ENCODE measurements around the gene MTMR3.

MTMR3 gene

DNA sequence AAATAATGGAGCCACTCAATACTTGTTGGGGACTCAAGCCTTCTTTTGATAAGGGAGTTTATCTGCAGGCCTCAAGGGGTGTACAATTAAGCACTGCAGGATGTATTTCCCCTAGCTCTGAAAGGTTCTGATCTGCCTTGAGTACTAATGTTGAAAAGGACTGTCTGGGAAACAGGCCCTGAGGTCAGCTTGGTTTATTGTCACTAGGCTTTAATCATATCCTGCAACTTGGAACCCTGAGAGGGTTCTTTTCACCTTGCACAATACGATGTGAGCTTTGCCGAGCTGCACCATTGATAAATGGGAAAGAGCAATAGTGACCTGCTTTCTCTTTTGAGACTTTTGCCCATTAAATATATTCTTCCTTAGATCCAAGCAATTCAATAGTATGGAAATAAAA lies 165.7 kb downstream of the MTMR3 start:
- no peak for TF ChIP-seq RAD21 (IDR thresholded peaks at IDR 0.05; ENCODE audit: low read depth)
- TF ChIP-seq, protein P1, sequence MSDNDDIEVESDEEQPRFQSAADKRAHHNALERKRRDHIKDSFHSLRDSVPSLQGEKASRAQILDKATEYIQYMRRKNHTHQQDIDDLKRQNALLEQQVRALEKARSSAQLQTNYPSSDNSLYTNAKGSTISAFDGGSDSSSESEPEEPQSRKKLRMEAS (IDR thresholded peaks at IDR 0.05) = no peak
- no peak for TF ChIP-seq NFIC (IDR thresholded peaks at IDR 0.05)
- no peak for TF ChIP-seq EGR1 (IDR thresholded peaks at IDR 0.05)
- TF ChIP-seq, protein P2, sequence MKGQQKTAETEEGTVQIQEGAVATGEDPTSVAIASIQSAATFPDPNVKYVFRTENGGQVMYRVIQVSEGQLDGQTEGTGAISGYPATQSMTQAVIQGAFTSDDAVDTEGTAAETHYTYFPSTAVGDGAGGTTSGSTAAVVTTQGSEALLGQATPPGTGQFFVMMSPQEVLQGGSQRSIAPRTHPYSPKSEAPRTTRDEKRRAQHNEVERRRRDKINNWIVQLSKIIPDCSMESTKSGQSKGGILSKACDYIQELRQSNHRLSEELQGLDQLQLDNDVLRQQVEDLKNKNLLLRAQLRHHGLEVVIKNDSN (IDR thresholded peaks at IDR 0.05) = no peak
- TF ChIP-seq YY1 (IDR thresholded peaks at IDR 0.05; ENCODE audit: low read depth) = no peak
- no peak for TF ChIP-seq CREB1 (IDR thresholded peaks at IDR 0.05; ENCODE audit: low read depth)
- no peak for TF ChIP-seq TEAD4 (IDR thresholded peaks at IDR 0.05)
- TF ChIP-seq CEBPB (IDR thresholded peaks at IDR 0.05) = no peak
- no peak for TF ChIP-seq EP300 (IDR thresholded peaks at IDR 0.05; ENCODE audit: borderline replicate concordance)
- no peak for TF ChIP-seq ZBTB7A (IDR thresholded peaks at IDR 0.05; ENCODE audit: low read depth)
- no peak for TF ChIP-seq TAF1 (IDR thresholded peaks at IDR 0.05; ENCODE audit: low read depth)

DNA sequence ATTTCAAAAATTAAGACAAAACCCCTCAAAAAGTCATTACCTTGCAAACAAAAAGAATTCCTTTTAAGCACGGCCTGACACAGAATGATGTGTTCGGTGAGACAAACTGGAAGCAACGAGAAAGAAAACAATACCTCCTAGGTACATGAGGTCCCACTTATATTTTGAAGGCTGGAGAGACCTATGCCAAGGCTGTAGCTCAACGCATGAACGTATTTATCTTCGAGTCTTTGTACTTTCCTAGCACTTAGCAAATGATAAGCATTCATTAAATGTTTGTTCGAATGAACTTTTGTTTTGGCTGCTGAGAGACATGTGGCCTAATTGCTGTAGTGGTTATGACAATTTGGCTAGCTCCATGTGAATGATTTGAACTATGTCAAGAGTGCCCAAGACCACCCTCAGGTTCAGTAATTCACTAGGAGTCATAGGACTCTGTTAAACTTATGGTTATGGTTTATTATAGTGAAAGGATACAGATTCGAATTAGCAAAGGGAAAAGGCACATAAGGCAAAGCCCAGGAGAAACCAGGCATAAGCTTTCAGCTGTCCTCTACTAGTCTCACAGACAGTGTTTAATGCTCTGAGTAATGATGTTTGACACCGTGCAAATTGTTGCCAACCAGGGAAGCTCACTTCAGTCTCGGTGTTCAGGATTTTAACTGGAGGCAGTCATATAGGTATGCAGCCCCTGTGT lies 171.2 kb downstream of the MTMR3 start:
- no peak for TF ChIP-seq NFIC (IDR thresholded peaks at IDR 0.05)
- no peak for TF ChIP-seq CREB1 (IDR thresholded peaks at IDR 0.05; ENCODE audit: low read depth)
- TF ChIP-seq TAF1 (IDR thresholded peaks at IDR 0.05; ENCODE audit: low read depth) = no peak
- no peak for TF ChIP-seq TCF12 (IDR thresholded peaks at IDR 0.05; ENCODE audit: low read depth)
- no peak for TF ChIP-seq TEAD4 (IDR thresholded peaks at IDR 0.05)
- TF ChIP-seq EP300 (IDR thresholded peaks at IDR 0.05; ENCODE audit: borderline replicate concordance) = no peak
- TF ChIP-seq FOXM1 (IDR thresholded peaks at IDR 0.05; ENCODE audit: borderline replicate concordance, low read depth) = no peak
- TF ChIP-seq EGR1 (IDR thresholded peaks at IDR 0.05) = no peak
- no peak for TF ChIP-seq RAD21 (IDR thresholded peaks at IDR 0.05; ENCODE audit: low read depth)
- no peak for TF ChIP-seq REST (IDR thresholded peaks at IDR 0.05; ENCODE audit: low read depth)
- TF ChIP-seq, protein P2 (IDR thresholded peaks at IDR 0.05) = no peak

- TF ChIP-seq, protein P1 (IDR thresholded peaks at IDR 0.05) = no peak
- TF ChIP-seq REST (IDR thresholded peaks at IDR 0.05; ENCODE audit: low read depth) = no peak
- no peak for TF ChIP-seq TEAD4 (IDR thresholded peaks at IDR 0.05)
- TF ChIP-seq, protein P2 (IDR thresholded peaks at IDR 0.05) = no peak
Measured at GRCh38 chr22:30054764-30055069, 171.7 kb downstream of the MTMR3 start.

DNA sequence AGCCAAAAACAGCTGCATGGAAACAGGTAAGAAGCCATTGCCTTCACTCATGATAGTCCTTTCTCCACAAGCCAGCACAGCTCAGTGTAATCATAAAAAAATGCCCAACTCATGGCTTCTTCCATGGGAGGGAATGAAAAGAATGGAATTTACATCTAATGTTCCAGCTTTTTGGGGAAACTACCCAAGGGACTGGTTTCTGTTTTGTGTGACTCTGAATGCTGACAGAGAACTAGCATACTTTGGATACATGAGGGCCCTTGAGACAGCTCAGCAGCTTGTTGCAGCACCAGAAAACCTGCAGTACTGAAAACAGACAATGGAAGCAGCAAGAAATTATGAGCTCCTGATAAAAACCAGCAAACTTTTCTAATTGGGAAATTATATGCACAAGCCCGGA lies 173.0 kb downstream of the MTMR3 start:
- TF ChIP-seq RAD21 (IDR thresholded peaks at IDR 0.05; ENCODE audit: low read depth) (no peak), TAF1 (IDR thresholded peaks at IDR 0.05; ENCODE audit: low read depth) (no peak), NFIC (IDR thresholded peaks at IDR 0.05) (no peak), ZBTB7A (IDR thresholded peaks at IDR 0.05; ENCODE audit: low read depth) (no peak), CREB1 (IDR thresholded peaks at IDR 0.05; ENCODE audit: low read depth) (no peak), TEAD4 (IDR thresholded peaks at IDR 0.05) (no peak), EGR1 (IDR thresholded peaks at IDR 0.05) (no peak), TCF12 (IDR thresholded peaks at IDR 0.05; ENCODE audit: low read depth) (no peak), YY1 (IDR thresholded peaks at IDR 0.05; ENCODE audit: low read depth) (no peak), REST (IDR thresholded peaks at IDR 0.05; ENCODE audit: low read depth) (no peak), FOXM1 (IDR thresholded peaks at IDR 0.05; ENCODE audit: borderline replicate concordance, low read depth) (no peak), CEBPB (IDR thresholded peaks at IDR 0.05) (no peak), EP300 (IDR thresholded peaks at IDR 0.05; ENCODE audit: borderline replicate concordance) (no peak)
- TF ChIP-seq, protein P1 (IDR thresholded peaks at IDR 0.05) = no peak
- TF ChIP-seq, protein P2 (IDR thresholded peaks at IDR 0.05) = no peak

Measured in Ishikawa (cell line).